DMS153 treated with DMSO at 0.1 percent for 48 hours (cell line): ENCODE measurements around the gene PHGDH.
"Not testable (repeated sequence)": the region's sequence is repeated elsewhere in the genome, so short reads cannot be mapped to it uniquely, and the experiment has no call there.

Source experiments
- DNase-seq: peaks from one replicate; lab custom pipeline; 2025; ENCODE audit not compliant: unreplicated experiment; lab: John Stamatoyannopoulos, UW

Gene PHGDH

GRCh38 chr1:119762409-119762808, 50.7 kb downstream of the PHGDH start:
- no peak for DNase-seq

DNA sequence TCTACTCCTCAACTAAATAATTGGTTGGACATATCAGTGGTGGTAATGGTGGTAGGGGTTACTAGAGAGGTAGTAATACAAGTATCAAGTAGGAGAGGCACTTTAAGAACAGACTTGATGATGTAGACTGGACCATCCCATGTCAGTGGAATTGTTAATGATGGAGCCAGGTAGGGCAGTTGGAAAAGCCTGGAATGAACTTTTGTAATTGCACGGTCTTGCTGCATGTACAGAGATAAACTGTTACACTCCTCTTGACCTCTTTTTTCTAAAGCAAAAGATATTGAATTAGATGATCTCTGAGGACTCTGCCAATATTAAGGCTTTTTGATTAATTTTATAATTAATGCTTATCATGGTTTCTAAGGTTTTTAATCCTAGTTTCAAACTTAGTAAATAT, 51.2 kb downstream of the PHGDH start:
- no peak for DNase-seq

- DNase-seq, result no peak
These were observed 52.5 kb downstream of the PHGDH start for GRCh38 chr1:119764220-119764619.

- no peak for DNase-seq
These were observed 54.6 kb downstream of the PHGDH start for GRCh38 chr1:119766374-119766794.

GRCh38 chr1:119767486-119767885, 55.8 kb downstream of the PHGDH start:
- DNase-seq, result no peak

- DNase-seq, result no peak
These were observed 57.0 kb downstream of the PHGDH start, which contains the start of gene HMGCS2 for GRCh38 chr1:119768778-119769177. Gene HMGCS2, minus strand, starts transcription at chr1:119768905. Its CDS starts 61 bp downstream, at chr1:119768844.

DNA sequence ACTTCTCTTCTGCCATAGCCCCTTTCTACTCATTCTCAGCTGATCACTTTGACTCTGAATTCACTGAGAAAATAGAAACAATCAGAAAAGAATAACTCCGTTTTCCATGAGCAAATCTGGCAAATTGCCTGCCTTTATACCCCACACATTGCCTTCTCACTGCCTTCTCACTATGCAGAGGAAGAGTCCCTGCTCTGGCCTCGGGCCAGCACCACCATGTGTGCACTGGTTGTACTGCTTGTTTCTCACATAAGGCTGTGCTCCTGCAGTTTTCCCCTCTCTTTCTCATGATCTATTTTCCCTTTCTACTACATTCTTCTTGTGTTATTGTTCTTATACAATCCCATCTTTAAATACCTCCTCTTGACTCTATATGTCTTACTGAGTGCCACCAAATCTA, 59.3 kb downstream of the PHGDH start:
- DNase-seq, result no peak

GRCh38 chr1:119771770-119772169, 60.0 kb downstream of the PHGDH start:
- DNase-seq, result no peak

DNA sequence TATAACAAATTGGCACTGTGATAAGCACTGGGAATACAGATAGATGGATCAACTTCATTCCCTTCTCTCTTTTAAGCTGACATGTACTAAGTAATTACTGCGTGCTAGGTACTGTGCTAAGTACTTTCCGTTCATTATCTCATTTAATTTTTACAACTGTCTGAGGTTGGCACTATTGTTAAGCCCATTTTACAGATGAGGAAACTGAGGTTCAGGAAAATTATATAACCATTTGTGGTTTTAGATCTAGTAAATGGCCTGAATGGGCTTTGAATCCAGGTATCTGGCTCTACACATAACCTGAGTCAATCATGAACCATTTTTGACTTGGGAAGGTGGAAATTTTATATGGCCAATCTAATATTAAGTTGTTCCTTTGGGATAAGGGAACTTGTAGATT, 60.6 kb downstream of the PHGDH start:
- DNase-seq, result no peak

- no peak for DNase-seq
These were observed 62.0 kb downstream of the PHGDH start for GRCh38 chr1:119773711-119774241.

GRCh38 chr1:119774746-119775490, 63.2 kb downstream of the PHGDH start:
- no peak for DNase-seq

DNA sequence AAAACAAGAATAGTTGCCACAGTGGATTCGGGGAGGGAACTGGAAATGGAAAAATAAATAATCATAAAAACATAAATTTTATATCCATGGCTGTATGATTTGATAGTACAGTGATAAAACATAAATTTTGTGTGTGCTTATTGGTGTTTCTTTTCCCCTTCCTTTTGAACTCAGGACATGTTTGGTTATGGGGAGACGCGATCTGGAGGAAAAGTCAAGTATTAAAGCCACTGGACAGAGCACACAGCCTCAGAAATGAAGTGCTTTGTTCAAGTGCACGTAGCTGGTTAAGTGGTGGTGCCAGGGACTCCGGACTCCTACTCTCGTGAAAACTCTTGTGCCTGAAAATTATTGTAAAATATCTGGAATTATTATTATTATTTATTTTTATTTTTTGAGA, 66.6 kb downstream of the PHGDH start:
- no peak for DNase-seq

DNA sequence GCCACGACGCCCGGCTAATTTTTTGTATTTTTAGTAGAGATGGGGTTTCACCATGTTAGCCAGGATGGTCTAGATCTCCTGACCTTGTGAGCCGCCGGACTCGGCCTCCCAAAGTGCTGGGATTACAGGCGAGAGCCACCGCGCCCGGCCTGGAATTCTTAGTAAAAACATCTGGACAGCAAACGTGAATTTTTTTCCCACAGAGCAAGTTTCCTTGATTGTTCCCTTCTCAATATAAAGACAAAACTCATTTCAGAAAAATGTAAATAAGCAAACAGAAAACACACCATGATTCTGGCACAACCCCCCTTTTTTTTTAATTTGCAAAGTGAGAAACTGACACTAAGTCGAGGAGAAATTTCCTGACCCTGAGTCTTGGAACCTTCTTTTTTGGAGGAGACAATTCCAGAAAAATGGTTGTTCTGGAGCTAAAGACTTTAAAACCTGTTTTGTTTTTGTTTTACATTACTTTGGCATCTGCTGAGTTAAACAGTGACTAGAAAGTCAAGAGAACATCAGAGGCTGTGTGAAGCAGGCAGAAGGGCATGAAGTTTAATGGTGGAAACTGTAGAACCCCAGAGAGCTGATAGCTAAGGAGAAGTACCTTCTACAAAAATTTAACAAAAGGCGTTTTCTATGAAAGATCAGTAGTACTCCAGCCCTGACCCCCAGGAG, 67.3 kb downstream of the PHGDH start:
- no peak for DNase-seq

DNA sequence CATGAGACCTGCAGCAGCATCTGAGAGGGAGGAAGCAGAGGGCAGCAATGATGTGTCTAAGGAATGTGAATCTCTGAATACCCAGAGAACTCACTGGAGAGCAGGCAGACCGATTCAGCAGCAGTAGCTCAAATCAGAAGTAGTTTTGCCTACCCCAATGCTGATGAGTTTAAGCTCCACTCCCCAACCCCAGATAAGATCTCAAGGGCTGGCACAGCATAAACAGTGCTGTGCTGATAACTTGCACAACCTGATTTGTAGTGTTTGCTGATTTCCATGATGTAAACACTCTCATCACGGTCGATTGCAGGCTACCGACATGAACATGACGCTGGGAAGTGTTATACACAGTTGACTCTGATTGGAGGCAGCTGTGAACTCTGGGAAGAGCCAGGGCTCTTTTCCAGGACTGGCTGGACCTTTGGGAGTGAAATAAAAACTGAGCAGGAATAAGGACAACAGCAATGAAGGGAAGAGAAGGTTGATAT, 68.2 kb downstream of the PHGDH start:
- peak; percentile 32 for DNase-seq

DNA sequence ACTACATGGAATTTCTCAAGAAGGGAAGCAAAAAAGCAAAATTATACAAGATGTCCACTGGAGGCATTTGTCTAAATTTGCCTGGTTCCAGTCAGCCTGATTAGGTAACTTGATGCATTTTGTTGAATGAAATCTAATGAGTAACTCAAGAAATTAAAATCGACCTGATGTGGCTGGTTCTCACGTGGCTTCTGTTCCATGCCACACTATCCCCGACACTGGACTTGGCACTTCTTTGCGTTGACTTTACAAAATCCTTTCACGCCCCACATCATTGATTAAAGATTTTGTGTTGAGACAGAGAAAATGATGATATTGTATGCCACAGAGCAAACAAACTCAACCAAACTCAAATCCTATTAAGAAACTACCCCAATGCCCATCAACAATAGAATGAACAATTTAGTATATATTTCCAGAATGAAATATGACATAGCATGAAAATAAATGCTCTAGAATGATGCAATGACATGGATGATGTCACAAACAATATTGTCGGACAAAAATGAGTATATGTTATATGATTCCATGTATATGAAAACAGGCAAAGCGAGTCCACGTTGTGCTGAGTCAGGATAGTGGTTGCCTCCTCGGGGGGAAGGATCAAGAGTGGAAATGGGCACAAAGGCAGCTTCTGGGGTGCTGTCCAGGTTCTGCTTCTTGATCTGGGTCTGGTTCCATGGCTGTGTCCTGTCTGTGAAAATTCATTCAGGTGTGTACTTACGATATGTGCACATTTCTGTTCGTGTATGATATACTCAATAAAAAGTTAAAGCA, 69.9 kb downstream of the PHGDH start:
- no peak for DNase-seq

DNA sequence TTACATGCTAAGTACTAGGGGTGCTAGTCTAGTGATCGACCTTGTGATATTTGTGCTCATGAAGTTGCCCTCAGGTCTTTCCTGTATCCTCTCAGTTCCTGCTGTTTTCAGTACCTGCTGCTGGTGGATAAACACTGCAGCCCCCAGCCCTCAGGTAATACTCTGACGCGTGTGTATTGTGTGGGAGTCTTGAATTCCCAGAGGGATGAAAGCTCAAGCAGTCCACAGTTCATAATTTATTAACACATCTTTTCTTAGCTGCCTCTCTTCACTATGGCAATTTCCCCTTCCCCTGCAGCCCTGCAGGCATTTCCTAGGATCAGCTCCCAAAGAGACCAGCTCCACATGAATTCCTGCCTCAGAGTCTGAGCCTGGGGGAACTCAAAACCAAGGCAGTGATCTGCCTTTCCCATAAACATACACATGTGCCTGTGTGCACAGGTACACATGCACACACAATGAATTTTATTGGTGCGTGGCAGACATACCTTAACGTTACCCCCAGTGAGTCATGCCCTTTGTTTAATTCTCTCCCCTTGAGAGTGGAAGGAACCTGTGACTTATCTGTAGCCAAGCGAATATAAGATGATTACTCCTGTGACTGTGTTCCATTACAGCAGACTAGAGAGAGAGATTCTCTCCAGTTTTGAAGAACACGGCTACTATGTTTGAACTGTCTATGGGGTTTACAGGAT, 71.0 kb downstream of the PHGDH start:
- DNase-seq, result no peak

GRCh38 chr1:119783354-119784185, 71.8 kb downstream of the PHGDH start:
- no peak for DNase-seq

- no peak for DNase-seq
These were observed 72.6 kb downstream of the PHGDH start for GRCh38 chr1:119784191-119784781.

- DNase-seq, result not testable (repeated sequence)
These were observed 74.3 kb downstream of the PHGDH start for GRCh38 chr1:119786046-119786445.
